ENCODE data around the gene KRT84.

KRT84 gene

DNA sequence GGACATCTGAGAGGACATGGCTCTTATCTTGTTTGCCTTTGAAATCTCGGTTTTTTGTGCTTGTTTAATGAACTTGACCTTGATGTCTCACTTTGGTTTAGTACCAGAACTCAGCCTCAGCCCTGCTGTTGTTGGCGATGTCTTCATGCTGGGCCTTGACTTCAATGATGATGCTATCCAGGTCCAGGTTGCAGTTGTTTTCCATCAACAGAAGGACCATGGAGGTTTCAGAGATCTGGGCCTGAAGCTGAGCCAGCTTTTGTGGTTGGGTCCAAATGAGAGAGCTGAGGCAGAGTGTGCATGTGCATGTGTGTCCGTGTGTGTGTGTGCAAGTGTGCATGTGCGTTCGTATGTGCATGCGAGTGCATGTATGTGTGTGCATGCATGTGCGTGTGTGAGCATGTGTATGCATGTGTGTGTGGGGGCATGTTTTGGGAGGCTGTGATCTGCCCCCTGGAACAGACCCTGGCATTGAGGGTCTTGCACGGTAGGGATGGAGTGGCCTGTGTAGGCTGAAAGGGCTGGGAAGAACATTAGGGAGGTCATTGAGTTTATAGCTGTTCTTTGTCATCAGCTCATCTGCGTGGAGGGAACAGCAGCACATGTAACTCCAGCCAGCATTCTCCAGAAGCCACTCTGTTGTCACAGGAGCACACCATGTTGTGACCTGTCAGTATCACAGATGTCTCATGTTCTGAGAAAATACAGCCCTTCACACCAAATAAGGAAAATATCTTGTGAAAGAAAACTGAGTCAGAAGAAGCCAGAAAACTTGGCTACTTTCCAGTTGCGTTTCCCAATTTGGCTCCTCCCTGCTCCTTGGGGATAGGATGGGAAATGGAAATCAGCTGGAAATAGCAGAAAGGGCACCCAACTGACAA lies 30.7 kb upstream of the KRT84 start (continued):
- TF ChIP-seq ZNF121 (tag by site-specific recombination; IDR thresholded peaks at IDR 0.05) (no peak), ZNF473 (tag by site-specific recombination; IDR thresholded peaks at IDR 0.05) (peak; percentile 14; the same call in 1 of the 2 replicates), ZNF600 (tag by site-specific recombination; IDR thresholded peaks at IDR 0.05) (no peak), ZNF221 (tag by site-specific recombination; IDR thresholded peaks at IDR 0.05; ENCODE audit: borderline replicate concordance) (no peak)
- TF ChIP-seq, protein P1, sequence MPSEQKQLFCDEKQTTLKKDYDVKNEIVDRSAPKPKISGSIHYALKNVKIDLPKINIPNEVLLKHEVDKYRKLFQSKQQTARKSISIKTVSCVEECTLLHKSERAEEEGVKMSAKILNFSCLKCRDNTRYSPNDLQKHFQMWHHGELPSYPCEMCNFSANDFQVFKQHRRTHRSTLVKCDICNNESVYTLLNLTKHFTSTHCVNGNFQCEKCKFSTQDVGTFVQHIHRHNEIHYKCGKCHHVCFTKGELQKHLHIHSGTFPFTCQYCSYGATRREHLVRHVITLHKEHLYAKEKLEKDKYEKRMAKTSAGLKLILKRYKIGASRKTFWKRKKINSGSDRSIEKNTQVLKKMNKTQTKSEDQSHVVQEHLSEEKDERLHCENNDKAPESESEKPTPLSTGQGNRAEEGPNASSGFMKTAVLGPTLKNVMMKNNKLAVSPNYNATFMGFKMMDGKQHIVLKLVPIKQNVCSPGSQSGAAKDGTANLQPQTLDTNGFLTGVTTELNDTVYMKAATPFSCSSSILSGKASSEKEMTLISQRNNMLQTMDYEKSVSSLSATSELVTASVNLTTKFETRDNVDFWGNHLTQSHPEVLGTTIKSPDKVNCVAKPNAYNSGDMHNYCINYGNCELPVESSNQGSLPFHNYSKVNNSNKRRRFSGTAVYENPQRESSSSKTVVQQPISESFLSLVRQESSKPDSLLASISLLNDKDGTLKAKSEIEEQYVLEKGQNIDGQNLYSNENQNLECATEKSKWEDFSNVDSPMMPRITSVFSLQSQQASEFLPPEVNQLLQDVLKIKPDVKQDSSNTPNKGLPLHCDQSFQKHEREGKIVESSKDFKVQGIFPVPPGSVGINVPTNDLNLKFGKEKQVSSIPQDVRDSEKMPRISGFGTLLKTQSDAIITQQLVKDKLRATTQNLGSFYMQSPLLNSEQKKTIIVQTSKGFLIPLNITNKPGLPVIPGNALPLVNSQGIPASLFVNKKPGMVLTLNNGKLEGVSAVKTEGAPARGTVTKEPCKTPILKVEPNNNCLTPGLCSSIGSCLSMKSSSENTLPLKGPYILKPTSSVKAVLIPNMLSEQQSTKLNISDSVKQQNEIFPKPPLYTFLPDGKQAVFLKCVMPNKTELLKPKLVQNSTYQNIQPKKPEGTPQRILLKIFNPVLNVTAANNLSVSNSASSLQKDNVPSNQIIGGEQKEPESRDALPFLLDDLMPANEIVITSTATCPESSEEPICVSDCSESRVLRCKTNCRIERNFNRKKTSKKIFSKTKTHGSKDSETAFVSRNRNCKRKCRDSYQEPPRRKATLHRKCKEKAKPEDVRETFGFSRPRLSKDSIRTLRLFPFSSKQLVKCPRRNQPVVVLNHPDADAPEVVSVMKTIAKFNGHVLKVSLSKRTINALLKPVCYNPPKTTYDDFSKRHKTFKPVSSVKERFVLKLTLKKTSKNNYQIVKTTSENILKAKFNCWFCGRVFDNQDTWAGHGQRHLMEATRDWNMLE (tag by site-specific recombination; conservative IDR thresholded peaks at IDR 0.05; ENCODE audit: low read depth) = no peak

DNA sequence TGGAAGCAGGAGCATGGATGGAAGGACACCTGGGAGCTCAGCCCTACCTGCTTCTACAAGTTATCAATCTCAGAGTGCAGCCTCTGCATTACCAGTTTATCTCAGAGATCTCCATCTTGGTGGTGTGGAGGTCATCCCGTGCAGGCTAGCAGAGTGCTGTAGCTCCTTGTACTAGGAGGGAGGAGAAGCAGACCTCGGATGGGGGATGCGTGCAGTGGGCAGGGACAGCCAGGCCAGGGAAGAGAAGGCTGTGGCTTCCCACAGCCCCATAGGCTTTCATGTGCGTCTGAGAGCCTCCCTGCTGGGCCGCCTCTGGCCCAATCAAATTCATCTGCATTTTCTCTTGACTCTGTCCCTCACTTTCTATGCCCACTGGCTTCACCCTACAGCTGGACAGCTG lies 29.5 kb upstream of the KRT84 start:
- POLR2A ChIA-PET = no interaction called here
- TF ChIP-seq ZNF239 (tag by site-specific recombination; IDR thresholded peaks at IDR 0.05) (no peak), ZNF76 (tag by site-specific recombination; IDR thresholded peaks at IDR 0.05; ENCODE audit: borderline replicate concordance, low read depth) (no peak), ZNF510 (tag by site-specific recombination; IDR thresholded peaks at IDR 0.05; ENCODE audit: insufficient replicate concordance) (no peak), REPIN1 (tag by site-specific recombination; IDR thresholded peaks at IDR 0.05; ENCODE audit: low read depth) (no peak), TCF7L2 (IDR thresholded peaks at IDR 0.05; ENCODE audit: borderline replicate concordance, low read depth, low read length) (no peak), HOXA7 (CRISPR knock-in tag; IDR thresholded peaks at IDR 0.05; ENCODE audit: borderline replicate concordance) (no peak), ZNF544 (tag by site-specific recombination; IDR thresholded peaks at IDR 0.05) (no peak), ZNF404 (tag by site-specific recombination; IDR thresholded peaks at IDR 0.05) (no peak), ZNF785 (tag by site-specific recombination; IDR thresholded peaks at IDR 0.05) (no peak), ZNF266 (tag by site-specific recombination; IDR thresholded peaks at IDR 0.05; ENCODE audit: low read depth) (no peak), MZF1 (tag by site-specific recombination; IDR thresholded peaks at IDR 0.05; ENCODE audit: borderline replicate concordance) (no peak), ZNF311 (tag by site-specific recombination; IDR thresholded peaks at IDR 0.05; ENCODE audit: borderline replicate concordance) (no peak), ZFP37 (tag by site-specific recombination; IDR thresholded peaks at IDR 0.05) (no peak), ZBTB8A (tag by site-specific recombination; IDR thresholded peaks at IDR 0.05) (no peak), ZNF792 (tag by site-specific recombination; IDR thresholded peaks at IDR 0.05) (no peak)
- TF ChIP-seq, protein P2, sequence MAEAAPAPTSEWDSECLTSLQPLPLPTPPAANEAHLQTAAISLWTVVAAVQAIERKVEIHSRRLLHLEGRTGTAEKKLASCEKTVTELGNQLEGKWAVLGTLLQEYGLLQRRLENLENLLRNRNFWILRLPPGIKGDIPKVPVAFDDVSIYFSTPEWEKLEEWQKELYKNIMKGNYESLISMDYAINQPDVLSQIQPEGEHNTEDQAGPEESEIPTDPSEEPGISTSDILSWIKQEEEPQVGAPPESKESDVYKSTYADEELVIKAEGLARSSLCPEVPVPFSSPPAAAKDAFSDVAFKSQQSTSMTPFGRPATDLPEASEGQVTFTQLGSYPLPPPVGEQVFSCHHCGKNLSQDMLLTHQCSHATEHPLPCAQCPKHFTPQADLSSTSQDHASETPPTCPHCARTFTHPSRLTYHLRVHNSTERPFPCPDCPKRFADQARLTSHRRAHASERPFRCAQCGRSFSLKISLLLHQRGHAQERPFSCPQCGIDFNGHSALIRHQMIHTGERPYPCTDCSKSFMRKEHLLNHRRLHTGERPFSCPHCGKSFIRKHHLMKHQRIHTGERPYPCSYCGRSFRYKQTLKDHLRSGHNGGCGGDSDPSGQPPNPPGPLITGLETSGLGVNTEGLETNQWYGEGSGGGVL (tag by site-specific recombination; IDR thresholded peaks at IDR 0.05) = no peak
- TF ChIP-seq, protein P3, sequence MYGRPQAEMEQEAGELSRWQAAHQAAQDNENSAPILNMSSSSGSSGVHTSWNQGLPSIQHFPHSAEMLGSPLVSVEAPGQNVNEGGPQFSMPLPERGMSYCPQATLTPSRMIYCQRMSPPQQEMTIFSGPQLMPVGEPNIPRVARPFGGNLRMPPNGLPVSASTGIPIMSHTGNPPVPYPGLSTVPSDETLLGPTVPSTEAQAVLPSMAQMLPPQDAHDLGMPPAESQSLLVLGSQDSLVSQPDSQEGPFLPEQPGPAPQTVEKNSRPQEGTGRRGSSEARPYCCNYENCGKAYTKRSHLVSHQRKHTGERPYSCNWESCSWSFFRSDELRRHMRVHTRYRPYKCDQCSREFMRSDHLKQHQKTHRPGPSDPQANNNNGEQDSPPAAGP (tag by site-specific recombination; IDR thresholded peaks at IDR 0.05) = no peak
- TF ChIP-seq, protein P4, sequence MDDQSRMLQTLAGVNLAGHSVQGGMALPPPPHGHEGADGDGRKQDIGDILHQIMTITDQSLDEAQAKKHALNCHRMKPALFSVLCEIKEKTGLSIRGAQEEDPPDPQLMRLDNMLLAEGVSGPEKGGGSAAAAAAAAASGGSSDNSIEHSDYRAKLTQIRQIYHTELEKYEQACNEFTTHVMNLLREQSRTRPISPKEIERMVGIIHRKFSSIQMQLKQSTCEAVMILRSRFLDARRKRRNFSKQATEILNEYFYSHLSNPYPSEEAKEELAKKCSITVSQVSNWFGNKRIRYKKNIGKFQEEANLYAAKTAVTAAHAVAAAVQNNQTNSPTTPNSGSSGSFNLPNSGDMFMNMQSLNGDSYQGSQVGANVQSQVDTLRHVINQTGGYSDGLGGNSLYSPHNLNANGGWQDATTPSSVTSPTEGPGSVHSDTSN (CRISPR knock-in tag; IDR thresholded peaks at IDR 0.05) = no peak
- TF ChIP-seq, protein P5, sequence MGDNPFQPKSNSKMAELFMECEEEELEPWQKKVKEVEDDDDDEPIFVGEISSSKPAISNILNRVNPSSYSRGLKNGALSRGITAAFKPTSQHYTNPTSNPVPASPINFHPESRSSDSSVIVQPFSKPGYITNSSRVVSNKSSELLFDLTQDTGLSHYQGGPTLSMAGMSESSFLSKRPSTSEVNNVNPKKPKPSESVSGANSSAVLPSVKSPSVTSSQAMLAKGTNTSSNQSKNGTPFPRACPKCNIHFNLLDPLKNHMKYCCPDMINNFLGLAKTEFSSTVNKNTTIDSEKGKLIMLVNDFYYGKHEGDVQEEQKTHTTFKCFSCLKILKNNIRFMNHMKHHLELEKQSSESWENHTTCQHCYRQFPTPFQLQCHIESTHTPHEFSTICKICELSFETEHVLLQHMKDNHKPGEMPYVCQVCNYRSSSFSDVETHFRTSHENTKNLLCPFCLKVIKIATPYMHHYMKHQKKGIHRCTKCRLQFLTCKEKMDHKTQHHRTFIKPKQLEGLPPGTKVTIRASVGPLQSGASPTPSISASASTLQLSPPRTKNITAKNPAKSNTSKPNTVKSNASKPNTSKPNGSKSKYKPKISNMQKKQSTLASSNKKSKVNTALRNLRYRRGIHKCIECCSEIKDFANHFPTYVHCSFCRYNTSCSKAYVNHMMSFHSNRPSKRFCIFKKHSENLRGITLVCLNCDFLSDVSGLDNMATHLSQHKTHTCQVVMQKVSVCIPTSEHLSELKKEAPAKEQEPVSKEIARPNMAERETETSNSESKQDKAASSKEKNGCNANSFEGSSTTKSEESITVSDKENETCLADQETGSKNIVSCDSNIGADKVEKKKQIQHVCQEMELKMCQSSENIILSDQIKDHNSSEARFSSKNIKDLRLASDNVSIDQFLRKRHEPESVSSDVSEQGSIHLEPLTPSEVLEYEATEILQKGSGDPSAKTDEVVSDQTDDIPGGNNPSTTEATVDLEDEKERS (tag by site-specific recombination; IDR thresholded peaks at IDR 0.05) = no peak

More for the DNA sequence above, 29.5 kb upstream of the KRT84 start:
- Histone ChIP-seq H3K27ac (ENCODE audit: extremely low read depth, low read depth, low read length) (no peak overlapping the region), H3K9me3 (ENCODE audit: control insufficient read depth, insufficient read depth, low read depth, low read length) (no peaks in the 10 kb centered on the region), H3K4me3 (ENCODE audit: low read depth, low read length) (no peak overlapping the region), H3K36me3 (ENCODE audit: control insufficient read depth in 2 of 2, insufficient read depth in 1 of 2, low read length in 2 of 2) (no peaks in the 10 kb centered on the region), H3K4me1 (ENCODE audit: control insufficient read depth, insufficient read depth, low read length) (no peaks in the 10 kb centered on the region)
- CTCF ChIA-PET = interaction anchor here (0.5 to 0.7 kb wide), 2 partner anchors 123 to 262 kb away, joined by 3 read pairs; no protein-coding TSS in a partner anchor

Measured in HEK293 (cell line).